Central memory CD8-positive, alpha-beta T cell (primary cell): ENCODE data around the gene LRP1.

Experiments
- ATAC-seq: fragments of 150-1000 bp; cut with Tn5 transposase; replicated peaks from 2 replicates; pipeline ENCODE4 v1.10.0; 2022; ENCODE audit warnings: mild to moderate bottlenecking, moderate FRiP score, moderate number of reproducible peaks; ENCODE audit not compliant: poor library complexity, severe bottlenecking; ENCODE audit errors: extremely low read depth
- DNase-seq, 2 donors: peaks; one replicate each; pipeline ENCODE4 v3.0.0; 2021; ENCODE audit warnings: low spot score in 2 of 2
- H3K27ac Mint-ChIP-seq: one replicate; pipeline ENCODE4 v1.8.0; 2022; ENCODE audit warnings: low read depth, mild to moderate bottlenecking, moderate library complexity, mixed read lengths
- H3K27me3 Mint-ChIP-seq: one replicate; pipeline ENCODE4 v1.8.0; 2022; ENCODE audit warnings: mixed read lengths
- H3K36me3 Mint-ChIP-seq: one replicate; pipeline ENCODE4 v1.8.0; 2022; ENCODE audit warnings: mild to moderate bottlenecking, moderate library complexity, mixed read lengths; ENCODE audit not compliant: insufficient read depth
- H3K4me1 Mint-ChIP-seq: one replicate; pipeline ENCODE4 v1.8.0; 2022; ENCODE audit warnings: mixed read lengths
- H3K4me3 Mint-ChIP-seq: one replicate; pipeline ENCODE4 v1.8.0; 2022; ENCODE audit warnings: mild to moderate bottlenecking, moderate library complexity, mixed read lengths
- H3K9me3 Mint-ChIP-seq: one replicate; pipeline ENCODE4 v1.8.0; 2022; ENCODE audit warnings: mixed read lengths

Gene LRP1

DNA sequence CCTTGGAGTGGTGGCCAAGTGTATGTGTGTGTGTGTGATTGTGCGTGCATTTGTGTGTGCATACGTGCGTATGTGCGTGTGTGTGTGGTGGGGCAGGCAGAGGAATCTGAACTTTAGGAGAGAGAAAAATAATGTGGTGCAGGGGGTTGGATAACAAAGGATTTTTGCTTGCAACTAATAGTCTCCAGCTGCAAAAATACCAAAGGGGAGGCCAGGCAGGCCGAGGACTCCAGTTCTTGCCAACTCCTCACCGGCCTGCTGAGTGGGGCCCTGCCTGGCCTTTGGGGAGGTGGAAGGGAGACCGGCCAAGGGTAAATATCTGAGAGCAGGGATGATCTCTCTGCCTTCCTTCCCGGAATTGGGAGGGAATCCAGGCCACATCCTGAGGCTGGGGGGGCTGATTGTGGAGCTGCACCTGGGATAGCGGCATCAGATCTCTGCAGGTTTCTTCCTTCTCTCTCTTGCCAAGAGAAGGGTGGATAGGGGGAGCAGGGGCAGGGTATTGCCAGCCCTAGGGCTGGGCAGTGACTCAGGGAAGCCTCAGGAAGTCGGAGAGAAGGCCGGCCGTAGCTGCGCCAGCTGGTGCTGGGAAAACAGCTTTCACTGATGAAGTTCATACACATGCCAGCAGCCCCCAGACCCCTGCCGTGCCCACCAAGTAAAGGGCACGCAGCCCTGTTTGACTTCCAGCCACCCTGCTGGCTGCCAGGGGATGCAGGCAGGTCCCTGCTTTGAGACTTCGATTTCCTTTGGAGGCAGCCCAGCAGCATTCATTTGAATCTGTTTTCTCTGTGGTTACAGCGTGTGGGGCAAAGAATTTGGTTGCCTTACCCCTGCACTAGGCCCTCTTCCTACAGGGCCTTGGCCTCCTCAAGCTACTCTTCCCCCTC is 23.7 kb downstream of the LRP1 start:
- ATAC-seq, result no peak
- Mint-ChIP-seq H3K27ac (no peak overlapping the region), H3K27me3 (no peaks in the 10 kb centered on the region), H3K4me3 (no peak overlapping the region), H3K4me1 (peaks cover 4% of the 10 kb centered on the region), H3K36me3 (no peaks in the 10 kb centered on the region), H3K9me3 (no peaks in the 10 kb centered on the region)
- DNase-seq, result no peak

DNA sequence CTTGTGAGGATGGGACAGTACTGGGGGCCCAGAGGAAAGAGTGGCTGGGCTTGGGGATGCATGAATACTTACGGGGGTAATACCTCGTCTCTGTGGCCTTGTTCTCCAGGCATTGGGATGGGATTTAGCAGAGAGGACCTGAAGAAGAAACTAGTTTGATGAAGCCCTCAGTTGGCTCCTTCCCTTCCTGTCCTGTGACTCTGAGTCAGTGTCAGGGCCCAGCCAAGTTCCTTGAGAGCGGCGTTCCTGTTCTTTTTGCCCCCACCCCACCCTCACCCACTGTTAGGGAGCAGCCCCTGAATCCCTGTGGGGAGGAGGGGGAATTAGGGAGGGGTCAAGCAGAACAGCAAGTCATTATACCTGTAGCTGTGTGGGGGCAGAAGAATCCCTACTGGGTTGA is 24.4 kb downstream of the LRP1 start:
- no peak for DNase-seq
- H3K9me3 Mint-ChIP-seq, result no peaks in the 10 kb centered on the region
- ATAC-seq, result no peak

DNA sequence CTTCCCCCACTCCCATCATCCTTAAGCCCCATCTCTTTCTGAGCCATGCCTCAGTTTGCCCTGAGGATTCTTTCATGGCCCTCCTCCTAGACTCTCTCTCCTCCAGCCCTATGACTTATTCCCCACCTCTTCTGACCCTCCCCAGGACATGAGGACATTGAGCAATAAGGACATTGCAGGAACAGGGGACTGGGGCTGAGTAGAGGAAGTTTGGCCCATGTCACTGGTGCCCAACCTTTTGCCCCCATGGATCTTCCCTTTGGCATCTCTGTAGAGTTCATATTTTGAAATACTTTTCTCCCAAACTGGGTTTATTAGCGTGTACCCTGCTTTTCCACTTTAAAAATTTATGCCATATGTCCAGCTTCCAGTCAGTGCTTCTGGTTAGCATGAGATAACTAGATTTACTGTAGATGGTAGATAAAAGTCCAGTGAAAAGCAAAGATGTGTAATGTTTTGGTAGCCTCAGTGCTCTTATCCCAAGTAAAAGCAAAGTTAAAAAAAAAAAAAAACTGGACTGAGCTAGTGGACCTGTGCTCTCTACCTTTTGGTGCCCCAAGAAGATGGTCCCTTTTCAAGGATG is 25.2 kb downstream of the LRP1 start:
- Mint-ChIP-seq H3K4me1 (peaks cover 15% of the 10 kb centered on the region), H3K9me3 (no peaks in the 10 kb centered on the region), H3K27me3 (no peaks in the 10 kb centered on the region), H3K36me3 (peaks cover 1% of the 10 kb centered on the region), H3K4me3 (no peak overlapping the region), H3K27ac (no peak overlapping the region)
- no peak for DNase-seq
- no peak for ATAC-seq

More for the DNA sequence above, 24.4 kb downstream of the LRP1 start:
- Mint-ChIP-seq H3K27ac (no peak overlapping the region), H3K36me3 (peaks cover 1% of the 10 kb centered on the region), H3K4me3 (no peak overlapping the region), H3K27me3 (no peaks in the 10 kb centered on the region), H3K4me1 (peaks cover 8% of the 10 kb centered on the region)

DNA sequence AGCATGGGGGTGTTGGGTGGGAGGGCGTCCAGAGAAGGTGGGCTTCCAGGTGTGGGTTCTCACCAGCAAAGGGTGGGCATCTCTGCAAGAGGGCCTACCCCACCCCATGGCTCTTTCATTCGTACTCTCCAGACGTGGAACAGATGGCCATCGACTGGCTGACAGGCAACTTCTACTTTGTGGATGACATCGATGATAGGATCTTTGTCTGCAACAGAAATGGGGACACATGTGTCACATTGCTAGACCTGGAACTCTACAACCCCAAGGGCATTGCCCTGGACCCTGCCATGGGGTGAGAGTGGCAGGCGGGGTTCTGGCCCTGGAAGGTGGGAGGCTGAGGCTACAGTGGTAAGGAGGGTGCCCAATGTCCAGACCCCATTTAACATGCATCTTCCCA is 25.8 kb downstream of the LRP1 start:
- peaks cover 1% of the 10 kb centered on the region for H3K36me3 Mint-ChIP-seq
- peaks cover 15% of the 10 kb centered on the region for H3K4me1 Mint-ChIP-seq
- no peak for DNase-seq
- no peak overlapping the region for H3K27ac Mint-ChIP-seq
- H3K27me3 Mint-ChIP-seq, result no peaks in the 10 kb centered on the region
- H3K4me3 Mint-ChIP-seq, result no peak overlapping the region
- H3K9me3 Mint-ChIP-seq, result no peaks in the 10 kb centered on the region
- no peak for ATAC-seq

DNA sequence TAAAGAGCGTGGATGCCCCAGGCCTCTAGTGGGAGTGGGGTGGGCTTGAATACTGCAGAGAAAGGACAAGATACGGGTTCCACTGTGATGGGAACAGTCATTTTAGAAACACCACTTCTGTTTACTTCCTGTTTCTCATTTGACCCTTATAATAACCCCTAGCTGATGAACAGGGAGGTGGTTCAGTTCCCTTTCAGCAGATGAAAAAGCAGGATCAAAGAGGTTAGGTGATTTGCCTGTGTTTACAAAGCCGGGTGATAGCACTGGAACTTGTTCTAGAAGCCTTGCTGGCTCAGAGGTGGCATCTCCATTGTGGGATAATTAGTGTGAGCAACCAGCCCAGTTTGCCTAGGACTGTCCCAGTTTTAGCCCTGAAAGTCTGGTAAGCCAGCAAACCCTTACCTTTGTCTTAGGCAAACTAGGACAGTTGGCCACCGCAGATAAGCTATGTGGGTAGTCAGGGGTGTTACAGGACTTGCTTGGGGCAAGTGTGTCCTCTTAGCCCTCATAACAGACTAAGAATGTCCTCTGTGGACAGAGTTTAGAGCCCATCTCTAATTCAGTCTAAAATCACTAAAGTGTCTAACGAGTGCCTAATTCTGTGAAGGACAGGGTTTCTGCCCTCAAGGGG is 26.6 kb downstream of the LRP1 start:
- ATAC-seq, result no peak
- no peaks in the 10 kb centered on the region for H3K9me3 Mint-ChIP-seq

DNA sequence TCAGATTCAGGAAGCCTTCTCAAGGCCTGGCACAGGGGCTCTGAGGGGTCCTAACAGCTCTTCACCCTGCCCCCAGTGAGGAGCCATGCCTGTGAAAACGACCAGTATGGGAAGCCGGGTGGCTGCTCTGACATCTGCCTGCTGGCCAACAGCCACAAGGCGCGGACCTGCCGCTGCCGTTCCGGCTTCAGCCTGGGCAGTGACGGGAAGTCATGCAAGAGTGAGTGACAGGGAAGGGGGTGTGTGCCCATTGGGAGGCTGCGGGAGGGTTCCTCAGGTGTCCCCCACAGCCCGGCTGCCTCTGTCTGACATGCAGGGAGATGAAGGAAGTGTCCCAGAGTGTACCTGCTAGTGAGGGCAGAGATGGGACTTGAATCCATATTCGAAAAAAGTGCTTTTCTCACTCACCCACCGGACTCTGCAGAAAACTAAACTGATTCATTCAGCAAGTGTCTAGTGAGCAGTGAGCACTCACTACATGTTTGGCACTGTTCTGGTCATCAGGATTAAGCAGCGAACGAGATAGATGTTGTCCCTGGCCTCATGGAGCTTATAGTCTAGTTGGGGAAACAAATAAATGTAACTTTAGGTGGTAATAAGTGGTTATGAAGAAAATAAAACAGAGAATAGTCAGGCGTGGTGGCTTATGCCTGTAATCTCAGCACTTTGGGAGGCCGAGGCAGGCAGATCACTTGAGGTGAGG is 28.6 kb downstream of the LRP1 start:
- no peak for DNase-seq
- peaks cover 1% of the 10 kb centered on the region for H3K36me3 Mint-ChIP-seq
- H3K27ac Mint-ChIP-seq, result no peak overlapping the region
- no peaks in the 10 kb centered on the region for H3K27me3 Mint-ChIP-seq
- no peak overlapping the region for H3K4me3 Mint-ChIP-seq
- no peaks in the 10 kb centered on the region for H3K9me3 Mint-ChIP-seq
- no peak for ATAC-seq
- peaks cover 10% of the 10 kb centered on the region for H3K4me1 Mint-ChIP-seq

More for the DNA sequence above, 26.6 kb downstream of the LRP1 start:
- peaks cover 15% of the 10 kb centered on the region for H3K4me1 Mint-ChIP-seq
- H3K36me3 Mint-ChIP-seq, result peaks cover 1% of the 10 kb centered on the region
- no peak overlapping the region for H3K27ac Mint-ChIP-seq
- no peak for DNase-seq
- no peaks in the 10 kb centered on the region for H3K27me3 Mint-ChIP-seq
- no peak overlapping the region for H3K4me3 Mint-ChIP-seq

DNA sequence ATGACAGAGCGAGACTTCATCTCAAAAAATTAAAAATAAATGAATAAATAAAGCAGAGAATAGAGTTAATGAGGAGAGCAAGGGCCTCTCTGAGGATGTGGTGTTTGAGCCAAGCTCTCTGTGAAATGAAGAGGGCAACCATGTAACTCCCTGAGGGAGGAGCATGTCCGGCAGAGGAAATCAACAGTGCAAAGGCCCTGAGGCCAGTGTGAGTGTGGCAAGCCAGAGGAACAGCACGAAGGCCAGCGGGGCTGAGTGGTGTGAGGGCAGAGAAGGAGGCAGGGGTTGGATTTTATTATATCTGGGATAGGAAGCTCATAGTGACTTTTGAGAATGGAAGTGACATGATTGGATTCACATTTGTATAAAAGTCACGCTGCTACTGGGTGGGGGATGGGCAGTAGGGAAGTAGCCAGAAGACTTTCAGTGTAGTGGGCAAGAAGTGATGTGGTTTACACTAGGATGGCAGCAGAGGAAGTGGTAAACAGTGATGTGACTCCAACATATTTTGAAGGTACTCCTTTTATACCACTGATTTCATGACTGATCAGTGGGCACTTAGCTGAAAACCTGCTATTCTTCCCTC is 29.4 kb downstream of the LRP1 start:
- no peaks in the 10 kb centered on the region for H3K9me3 Mint-ChIP-seq
- DNase-seq (no peak), ATAC-seq (peak; percentile 32)
- no peaks in the 10 kb centered on the region for H3K27me3 Mint-ChIP-seq
- H3K27ac Mint-ChIP-seq, result no peak overlapping the region
- peaks cover 10% of the 10 kb centered on the region for H3K4me1 Mint-ChIP-seq
- H3K4me3 Mint-ChIP-seq, result no peak overlapping the region
- H3K36me3 Mint-ChIP-seq, result peaks cover 1% of the 10 kb centered on the region

DNA sequence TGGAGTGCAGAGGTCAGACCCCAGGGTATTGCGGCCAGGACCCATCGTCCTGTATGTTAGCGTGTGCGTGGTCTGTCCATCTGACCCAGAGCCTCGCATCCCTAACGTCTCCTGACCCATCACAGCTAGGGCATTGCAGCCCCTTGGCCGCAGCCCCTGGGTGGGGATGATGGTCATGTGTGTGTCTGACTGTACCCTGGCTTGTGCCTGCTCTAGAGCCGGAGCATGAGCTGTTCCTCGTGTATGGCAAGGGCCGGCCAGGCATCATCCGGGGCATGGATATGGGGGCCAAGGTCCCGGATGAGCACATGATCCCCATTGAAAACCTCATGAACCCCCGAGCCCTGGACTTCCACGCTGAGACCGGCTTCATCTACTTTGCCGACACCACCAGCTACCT is 29.9 kb downstream of the LRP1 start:
- Mint-ChIP-seq H3K36me3 (peaks cover 1% of the 10 kb centered on the region), H3K27ac (no peak overlapping the region), H3K9me3 (no peaks in the 10 kb centered on the region), H3K4me3 (no peak overlapping the region), H3K27me3 (no peaks in the 10 kb centered on the region), H3K4me1 (peaks cover 10% of the 10 kb centered on the region)
- DNase-seq (no peak), ATAC-seq (no peak)

DNA sequence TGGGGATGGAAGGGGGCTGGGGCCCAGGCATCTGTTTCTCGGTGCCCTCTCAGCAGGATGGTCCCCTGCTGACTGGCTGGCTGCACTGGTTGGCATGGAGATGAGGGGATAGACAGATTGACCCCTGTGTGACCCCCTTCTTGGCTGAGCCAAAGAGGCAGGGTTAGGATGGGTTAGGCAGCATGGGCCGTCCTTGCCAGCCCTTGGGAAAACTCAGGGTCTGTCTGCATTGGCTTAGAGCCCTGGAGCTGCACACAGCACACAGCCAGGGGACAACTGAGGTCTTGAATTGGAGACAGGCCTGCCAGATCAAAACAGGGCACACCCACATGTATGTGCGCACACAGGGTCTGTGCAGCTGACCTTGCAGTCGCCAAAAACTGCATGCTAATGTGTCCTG is 30.4 kb downstream of the LRP1 start:
- H3K27me3 Mint-ChIP-seq, result no peaks in the 10 kb centered on the region
- peaks cover 1% of the 10 kb centered on the region for H3K36me3 Mint-ChIP-seq
- no peak overlapping the region for H3K27ac Mint-ChIP-seq
- no peaks in the 10 kb centered on the region for H3K9me3 Mint-ChIP-seq
- H3K4me3 Mint-ChIP-seq, result no peak overlapping the region
- ATAC-seq (no peak), DNase-seq (no peak)
- H3K4me1 Mint-ChIP-seq, result peaks cover 10% of the 10 kb centered on the region

DNA sequence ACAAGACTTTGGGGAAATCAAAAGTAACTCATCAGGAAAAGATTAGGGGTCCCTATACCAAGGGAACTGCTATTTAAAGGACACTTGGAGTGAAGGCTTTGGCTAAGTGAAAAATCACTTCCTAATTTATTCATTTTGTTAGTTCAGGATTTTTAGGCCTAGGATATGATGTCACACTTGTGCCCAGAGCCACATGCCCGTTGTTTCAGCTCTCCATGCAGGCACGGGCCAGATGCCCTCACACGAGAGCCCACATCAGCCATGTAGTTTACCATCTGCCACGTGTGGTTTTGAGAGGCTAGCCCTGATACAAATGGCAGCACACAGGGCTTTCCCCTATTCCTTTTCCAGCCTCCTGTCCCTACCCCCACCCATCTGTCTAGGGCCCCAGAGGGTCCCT is 31.0 kb downstream of the LRP1 start:
- Mint-ChIP-seq H3K4me3 (no peak overlapping the region), H3K4me1 (peaks cover 10% of the 10 kb centered on the region), H3K36me3 (peaks cover 1% of the 10 kb centered on the region), H3K27me3 (peaks cover 2% of the 10 kb centered on the region), H3K27ac (no peak overlapping the region), H3K9me3 (no peaks in the 10 kb centered on the region)
- ATAC-seq, result no peak
- DNase-seq, result no peak

DNA sequence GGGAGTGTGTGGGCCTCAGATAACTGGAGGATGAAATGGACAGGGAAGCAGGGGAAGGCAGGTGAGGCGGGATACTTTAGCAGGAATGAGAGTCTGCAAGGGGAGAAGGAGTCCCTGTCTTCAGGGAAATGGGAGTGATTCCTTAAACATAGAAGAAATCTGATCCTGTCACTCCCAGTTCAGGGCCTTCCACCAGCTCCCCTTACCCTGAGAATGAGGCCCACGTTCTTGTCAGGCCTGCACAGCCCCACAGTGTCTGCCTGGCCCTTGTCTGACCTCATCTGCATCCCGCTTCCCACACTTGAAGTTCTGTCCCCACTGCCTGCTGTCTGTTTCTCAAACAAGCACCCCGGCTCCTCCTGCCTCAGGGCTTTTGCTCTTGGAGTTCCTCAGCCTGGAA is 31.8 kb downstream of the LRP1 start:
- ATAC-seq (no peak), DNase-seq (no peak)
- Mint-ChIP-seq H3K36me3 (peaks cover 1% of the 10 kb centered on the region), H3K27me3 (peaks cover 9% of the 10 kb centered on the region), H3K9me3 (no peaks in the 10 kb centered on the region), H3K27ac (no peak overlapping the region), H3K4me3 (no peak overlapping the region), H3K4me1 (peaks cover 10% of the 10 kb centered on the region)

DNA sequence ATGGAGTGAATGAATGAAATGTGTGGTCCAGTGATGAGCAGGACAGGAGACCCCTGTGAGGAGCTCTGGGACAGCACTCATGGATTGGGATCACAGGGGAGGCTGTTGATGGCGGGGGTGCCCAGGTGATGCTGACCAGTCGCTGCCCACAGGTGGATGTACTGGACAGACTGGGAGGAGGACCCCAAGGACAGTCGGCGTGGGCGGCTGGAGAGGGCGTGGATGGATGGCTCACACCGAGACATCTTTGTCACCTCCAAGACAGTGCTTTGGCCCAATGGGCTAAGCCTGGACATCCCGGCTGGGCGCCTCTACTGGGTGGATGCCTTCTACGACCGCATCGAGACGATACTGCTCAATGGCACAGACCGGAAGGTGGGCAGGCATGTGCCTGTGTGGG is 32.5 kb downstream of the LRP1 start:
- Mint-ChIP-seq H3K27me3 (peaks cover 11% of the 10 kb centered on the region), H3K27ac (no peak overlapping the region), H3K36me3 (peaks cover 1% of the 10 kb centered on the region), H3K4me3 (no peak overlapping the region), H3K9me3 (no peaks in the 10 kb centered on the region), H3K4me1 (peaks cover 10% of the 10 kb centered on the region)
- no peak for DNase-seq
- no peak for ATAC-seq
